NCI-H187 treated with DMSO at 0.1 percent for 48 hours (cell line): ENCODE measurements around the gene WFDC10B.
"Not testable (repeated sequence)": the region's sequence is repeated elsewhere in the genome, so short reads cannot be mapped to it uniquely, and the experiment has no call there.

Source experiments
- DNase-seq: peaks from one replicate; lab custom pipeline; 2025; lab: John Stamatoyannopoulos, UW

WFDC10B gene

DNA sequence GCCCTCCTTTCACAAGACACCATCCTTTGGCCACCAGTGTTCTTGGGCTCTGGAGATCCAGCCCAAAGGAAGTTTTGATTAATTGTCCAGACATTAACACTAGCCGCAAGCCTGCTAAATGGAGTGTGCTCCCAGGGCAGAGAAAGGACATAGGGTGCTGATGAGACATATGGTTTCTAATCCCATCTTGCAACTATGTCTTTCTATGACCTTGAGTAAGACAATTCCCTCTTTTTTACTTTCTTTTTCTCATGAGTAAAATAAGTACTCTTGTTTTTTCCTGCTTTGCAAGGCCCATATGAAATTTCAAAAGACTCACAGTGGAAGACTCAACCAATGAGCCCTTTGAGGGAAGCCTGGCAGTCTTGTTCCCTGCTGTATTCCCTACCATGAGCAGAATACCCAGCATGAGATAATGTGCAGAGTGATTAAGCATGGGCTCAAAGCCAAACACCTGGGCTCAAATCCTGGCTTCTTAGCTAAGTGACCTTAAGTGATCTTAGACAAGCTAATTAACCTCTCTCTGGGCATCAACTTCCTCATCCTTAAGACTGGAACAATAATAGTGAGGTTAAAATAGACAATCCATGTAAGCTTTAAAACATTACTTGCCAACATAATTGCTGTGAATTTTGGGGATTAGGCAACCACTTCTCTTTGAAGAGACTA, at the start of gene WFDC10B:
Gene WFDC10B, minus strand, starts transcription at position 51 of the 669 bp plus-strand sequence. CDS start 19,027 bp downstream, outside the sequence.
- peak; percentile 30 for DNase-seq

DNA sequence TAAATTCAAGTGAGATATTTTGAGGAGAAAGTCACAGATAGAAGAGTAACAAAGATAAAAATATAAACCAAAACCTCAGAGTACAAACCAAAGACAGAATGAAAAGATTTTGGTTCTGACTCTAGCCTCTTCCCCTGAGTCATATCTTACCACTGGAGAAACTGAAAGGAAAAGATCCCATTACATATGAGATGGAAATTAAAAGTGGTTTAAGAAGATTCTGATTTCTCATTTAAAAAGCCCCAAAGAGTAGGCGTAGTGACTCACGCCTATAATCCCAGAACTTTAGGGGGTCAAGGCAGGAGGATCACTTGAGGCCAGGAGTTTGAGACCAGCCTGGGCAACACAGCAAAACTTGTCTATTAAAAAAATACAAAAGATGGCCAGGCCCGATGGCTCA, 47.9 kb upstream of the WFDC10B start:
- no peak for DNase-seq

DNA sequence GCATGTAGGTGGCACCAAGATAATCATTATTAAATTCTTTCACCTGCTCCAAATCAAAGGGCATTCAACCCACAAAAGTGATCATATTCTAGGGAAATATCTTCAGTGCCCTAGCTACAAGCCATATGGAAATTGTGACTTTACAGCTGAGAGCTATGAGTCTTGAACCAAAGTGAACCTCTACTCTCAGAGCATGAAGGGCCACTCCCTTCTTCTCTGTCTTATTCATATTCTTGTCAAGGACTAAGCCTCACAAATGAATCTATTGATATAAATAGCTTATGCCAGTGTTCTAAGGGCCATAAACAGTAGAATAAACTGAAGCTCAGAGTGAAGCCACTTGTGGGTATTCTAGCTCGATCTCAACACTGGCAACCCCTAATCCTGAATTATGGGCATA, 46.9 kb upstream of the WFDC10B start:
- no peak for DNase-seq

DNA sequence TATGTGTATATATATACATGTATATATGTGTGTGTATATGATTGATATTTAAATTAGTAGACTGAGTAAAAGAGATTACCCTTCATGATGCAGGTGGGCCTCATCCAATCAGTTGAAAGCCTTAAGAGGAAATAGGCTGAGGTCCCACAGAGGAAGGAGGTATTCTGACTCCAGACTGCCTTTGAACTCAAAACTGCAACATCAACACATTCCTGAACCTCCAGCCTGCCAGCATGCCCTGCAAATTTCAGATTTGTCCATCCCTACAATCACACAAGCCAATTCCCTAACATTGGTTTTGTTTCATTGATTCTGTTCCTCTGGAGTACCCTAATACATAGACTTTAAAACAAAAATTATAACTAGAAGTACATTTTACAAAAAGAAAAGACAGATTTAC, 40.2 kb upstream of the WFDC10B start:
- no peak for DNase-seq

DNA sequence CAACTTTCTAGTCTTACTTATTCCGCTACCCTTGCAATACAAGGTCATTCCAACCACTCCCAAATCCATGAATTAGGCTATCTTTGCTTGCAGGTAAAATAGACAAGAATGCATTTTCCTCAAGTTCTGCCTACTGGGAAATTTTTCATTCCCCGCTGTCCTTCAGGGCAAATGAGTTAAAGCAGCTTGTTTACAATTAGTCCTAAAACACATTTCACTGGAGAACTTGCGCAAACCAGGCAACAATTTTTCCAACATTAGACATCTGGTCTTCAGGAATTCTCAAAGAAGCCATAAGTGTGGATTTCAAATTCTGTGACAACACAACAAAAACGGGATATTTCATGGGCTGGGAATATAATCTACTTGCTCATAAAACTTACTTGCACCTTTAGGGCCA, 37.8 kb upstream of the WFDC10B start:
- no peak for DNase-seq

DNA sequence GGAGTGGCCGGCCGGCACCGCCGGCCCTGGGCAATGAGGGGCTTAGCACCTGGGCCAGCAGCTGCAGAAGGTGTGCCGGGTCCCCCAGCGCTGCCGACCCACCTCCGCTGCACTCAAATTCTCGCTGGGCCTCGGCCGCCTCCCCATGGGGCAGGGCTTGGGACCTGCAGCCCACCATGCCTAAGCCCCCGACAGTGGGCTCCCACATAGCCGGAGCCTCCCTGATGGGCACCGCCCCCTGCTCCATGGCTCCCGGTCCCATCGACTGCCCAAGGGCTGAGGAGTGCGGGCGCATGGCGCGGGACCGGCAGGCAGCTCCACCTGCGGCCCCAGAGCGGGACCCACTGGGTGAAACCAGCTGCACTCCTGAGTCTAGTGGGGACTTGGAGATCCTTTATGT, 31.2 kb upstream of the WFDC10B start:
- no peak for DNase-seq

DNA sequence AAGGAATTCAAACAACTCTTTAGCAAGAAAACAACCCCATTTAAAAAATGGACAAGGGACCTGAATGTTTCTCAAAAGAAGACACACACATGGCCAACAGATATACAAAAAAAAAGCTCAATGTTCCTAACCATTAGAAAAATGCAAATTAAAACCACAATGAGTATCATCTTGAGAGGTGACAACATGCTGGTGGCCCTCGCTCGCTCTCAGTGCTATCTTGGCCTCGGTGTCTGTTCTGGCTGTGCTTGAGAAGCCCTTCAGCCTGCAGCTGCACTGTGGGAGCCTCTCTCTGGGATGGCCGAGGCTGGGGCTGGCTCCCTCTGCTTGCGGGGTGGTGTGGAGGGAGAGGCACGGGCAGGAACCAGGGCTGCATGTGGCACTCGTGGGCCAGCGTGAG, 30.7 kb upstream of the WFDC10B start:
- DNase-seq: no peak

DNA sequence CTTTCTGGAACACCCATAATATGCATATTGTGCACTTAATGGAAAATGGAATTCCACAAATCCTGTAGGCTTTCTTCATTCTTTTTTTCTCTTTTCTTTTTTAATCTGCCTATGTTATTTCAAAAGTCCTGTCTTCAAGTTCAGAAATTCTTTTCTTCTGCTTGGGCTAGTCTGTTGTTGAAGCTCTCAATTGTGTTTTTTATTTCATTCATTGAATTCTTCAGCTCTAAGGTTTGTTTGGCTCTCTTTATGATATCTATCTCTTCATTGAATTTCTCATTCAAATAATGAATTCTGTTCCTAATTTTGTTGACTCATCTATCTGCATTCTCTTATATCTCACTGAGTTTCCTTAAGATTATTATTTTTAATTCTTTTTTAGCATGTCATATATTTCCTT, 27.4 kb upstream of the WFDC10B start:
- DNase-seq: no peak

DNA sequence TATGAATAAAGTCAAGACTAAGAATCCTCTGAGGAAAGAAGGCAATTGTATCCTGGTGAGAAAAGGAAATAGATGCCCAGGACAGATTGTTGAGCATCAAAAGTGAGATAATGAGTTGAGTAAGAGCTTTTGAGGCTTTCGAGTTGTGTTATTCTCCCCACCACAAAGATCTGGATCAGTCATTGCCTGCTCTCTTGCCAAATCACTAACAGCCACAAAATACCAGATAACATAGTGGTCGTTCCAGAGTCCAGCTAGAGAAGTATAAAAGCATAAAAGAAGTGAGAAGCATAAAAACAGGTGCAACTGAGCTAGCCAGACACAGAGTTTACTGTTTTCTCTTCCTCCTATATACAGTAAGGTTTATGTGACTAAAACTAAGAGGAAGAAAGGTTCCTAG, 22.2 kb upstream of the WFDC10B start:
- DNase-seq: no peak

DNA sequence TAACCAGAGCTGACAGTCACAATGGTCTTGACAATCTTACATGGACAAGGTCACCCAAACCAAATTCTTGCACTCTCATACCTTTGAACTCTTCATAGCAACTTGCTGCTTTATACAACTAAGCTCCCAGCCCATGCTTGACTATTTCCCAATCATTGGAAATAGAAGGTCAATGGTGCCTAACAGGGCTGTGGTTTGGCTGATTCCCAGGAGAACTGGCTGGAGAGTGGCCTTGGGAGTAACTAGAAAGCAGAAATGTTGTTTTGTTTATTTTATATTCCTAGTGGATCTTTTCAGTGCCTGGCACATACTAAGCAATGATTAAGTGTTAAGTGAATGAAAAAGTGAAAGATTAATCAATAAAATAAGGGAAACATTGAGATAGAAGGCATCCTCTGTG, 20.3 kb upstream of the WFDC10B start:
- DNase-seq: no peak

DNA sequence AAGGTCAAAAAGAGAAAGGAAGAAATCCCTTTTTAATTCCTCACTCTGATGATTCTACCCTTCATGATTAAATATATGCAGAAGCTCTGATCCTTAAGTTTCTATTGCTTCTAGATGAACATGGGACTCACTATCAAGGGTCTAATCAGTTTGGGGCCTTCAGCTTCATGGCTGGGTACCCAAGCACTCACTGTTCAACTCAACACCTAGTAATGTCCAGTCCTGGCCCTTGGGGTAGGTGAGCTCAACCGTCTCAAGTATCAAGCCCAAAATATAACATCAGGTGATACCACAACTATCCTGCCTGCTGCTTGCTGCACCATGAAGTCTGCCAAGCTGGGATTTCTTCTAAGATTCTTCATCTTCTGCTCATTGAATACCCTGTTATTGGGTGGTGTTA, 17.2 kb upstream of the WFDC10B start, which contains the start of gene SPINT4:
Gene SPINT4, plus strand, starts transcription at position 301 of the 400 bp plus-strand sequence. Its CDS starts 21 bp downstream, at position 322.
- DNase-seq: no peak

DNA sequence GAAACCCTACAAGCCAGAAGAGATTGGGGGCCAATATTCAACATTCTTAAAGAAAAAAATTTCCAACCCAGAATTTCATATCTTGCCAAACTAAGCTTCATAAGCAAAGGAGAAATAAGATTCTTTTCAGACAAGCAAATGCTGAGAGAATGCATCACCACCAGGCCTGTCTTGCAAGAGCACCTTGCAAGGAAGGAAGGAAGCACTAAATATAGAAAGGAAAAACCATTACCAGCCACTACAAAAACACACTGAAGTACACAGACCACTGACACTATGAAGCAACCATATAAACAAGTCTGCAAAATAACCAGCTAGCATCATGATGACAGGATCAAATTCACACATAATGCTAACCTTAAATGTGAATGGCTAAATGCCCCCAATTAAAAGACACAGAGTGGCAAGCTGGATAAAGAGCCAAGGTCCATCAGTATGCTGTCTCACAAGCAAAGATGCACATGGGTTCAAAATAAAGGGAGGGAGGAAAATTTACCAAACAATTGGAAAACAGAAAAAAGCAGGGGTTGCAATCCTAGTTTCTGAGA, 11.4 kb upstream of the WFDC10B start:
- DNase-seq: not testable (repeated sequence)

DNA sequence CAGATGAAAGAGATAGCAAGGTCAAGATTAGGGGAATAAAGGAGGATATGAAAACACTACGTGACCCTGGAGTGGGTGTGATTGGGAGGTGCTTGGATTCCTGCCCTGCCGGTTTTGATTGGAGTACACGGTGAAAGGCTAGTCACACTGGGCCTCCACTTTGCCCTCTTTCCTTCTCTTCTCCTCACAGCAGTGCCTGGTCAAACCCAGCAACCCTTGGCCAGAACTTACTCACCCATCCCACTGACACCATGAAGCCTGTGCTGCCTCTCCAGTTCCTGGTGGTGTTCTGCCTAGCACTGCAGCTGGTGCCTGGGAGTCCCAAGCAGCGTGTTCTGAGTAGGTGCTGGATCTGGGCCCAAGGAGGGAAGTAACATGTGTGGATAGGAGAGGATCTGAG, 2.9 kb downstream of the WFDC10B start, which contains the start of gene WFDC13:
Gene WFDC13, plus strand, starts transcription at position 166 of the 400 bp plus-strand sequence. Its CDS starts 86 bp downstream, at position 252.
- no peak for DNase-seq

DNA sequence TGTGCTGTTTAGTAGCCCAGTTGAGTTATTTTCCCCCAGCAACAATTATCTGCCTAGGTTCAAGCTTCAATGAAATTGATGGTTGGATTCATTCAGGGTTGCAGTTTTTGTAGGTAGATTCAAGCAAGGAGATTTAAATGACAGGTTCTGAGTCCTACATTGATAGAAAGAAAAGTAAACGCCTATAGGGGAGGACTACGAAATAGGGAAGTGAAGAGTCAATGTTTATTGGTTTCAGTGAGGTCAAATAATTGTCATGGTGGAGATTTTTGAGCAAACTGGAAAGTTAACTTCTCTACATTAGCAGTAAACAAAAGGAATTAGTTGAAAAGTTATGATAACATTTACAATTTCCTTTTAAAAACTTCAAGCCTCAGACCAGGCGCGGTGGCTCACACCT, 3.7 kb downstream of the WFDC10B start:
- DNase-seq: no peak

DNA sequence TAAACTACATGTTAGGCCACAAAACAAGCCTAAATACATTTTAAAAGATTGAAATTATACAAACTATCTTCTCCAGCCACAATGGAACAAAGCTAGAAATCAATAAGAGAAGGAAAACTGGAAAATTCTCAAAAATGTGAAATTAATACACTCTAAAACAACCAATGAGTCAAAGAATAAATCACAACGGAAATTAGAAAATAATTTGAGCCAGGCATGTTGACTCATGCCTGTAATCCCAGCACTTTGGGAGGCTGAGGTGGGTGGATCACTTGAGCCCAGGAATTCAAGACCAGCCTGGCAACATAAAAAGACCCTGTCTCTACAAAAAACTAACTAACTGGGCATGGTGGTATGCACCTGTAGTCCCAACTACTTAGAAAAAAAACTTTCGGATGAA, 9.3 kb downstream of the WFDC10B start:
- no peak for DNase-seq

DNA sequence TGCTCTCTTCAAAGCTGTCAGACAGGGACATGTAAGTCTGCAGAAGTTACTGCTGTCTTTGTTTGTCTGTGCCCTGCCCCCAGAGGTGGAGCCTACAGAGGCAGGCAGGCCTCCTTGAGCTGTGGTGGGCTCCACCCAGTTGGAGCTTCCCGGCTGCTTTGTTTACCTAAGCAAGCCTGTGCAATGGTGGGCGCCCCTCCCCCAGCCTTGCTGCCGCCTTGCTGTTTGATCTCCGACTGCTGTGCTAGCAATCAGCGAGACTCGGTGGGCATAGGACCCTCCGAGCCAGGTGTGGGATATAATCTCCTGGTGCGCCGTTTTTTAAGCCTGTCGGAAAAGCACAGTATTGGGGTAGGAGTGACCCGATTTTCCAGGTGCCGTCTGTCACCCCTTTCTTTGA, 11.5 kb downstream of the WFDC10B start:
- DNase-seq: not testable (repeated sequence)

DNA sequence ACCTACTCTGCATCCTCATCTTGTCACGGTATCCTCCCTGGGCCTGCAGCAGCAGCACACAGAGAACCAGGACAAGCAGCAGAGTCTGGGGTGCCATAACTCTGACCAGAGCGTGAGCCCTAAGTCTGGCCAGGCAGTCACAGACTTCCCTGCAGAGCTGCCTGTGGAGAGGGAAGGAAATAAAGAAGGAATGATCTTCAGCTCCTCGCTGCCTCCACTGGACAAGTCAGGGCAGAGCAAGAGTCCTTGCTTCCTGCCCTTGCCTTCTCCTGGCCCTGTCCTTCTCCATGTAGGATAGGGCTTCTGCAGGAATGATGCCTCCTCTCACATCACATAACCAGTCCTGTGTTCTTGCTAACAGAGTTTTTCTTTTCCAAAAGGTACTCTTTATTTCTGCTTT, 18.9 kb downstream of the WFDC10B start:
- no peak for DNase-seq

DNA sequence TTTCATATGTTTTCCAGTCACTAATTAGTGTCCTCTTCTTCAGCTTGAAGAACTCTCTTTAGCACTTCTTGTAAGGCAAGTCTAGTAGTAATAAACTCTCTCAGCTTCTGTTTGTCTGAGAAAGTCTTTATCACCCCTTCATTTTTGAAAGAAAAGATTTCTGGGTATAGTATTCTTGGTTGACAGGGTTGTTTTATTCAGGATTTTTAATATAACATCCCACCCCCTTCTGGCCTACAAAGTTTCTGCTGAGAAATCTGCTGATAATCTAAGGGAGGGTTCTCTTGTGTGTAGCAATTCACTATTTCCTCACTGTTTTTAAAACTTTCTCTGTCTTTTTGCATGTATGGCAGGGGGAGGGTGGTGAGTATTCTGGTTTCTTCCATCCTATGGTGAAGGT, 25.2 kb downstream of the WFDC10B start:
- no peak for DNase-seq

DNA sequence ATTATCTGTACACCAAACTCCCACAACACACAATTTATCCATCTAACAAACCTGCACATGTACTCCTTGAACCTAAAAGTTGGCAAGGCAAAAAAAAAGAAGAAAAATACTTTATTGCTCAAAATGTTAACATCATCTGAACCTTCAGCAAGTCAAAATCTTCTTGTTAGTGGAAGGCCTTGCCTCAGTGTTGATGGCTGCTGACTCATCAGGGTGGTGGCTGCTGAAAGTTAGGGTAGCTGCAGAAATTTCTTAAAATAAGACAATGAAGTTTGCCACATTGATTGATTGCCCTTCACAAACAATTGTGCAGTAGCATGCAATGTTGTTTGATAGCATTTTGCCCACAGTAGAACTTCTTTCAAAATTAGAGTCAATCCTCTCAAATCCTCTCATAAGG, 32.1 kb downstream of the WFDC10B start:
- DNase-seq: no peak

DNA sequence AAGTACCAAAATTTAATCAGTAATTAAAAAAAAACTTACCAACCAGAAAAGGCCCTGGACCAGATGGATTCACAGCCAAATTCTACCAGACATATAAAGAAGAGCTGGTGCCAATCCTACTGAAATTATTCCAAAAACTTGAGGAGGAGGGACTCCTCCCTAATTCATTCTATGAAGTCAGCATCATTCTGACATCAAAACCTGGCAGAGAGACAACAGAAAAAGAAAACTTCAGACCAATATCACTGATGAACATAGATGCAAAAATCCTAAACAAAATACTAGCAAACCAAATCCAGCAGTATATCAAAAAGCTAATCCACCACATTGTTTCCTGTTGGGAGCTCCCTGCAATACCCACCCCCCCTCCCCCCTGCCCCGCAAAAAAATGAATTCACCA, 34.7 kb downstream of the WFDC10B start, which contains the start of gene WFDC11:
Gene WFDC11, minus strand, starts transcription at position 101 of the 400 bp plus-strand sequence. CDS start 19,639 bp downstream, outside the sequence.
- DNase-seq: no peak

DNA sequence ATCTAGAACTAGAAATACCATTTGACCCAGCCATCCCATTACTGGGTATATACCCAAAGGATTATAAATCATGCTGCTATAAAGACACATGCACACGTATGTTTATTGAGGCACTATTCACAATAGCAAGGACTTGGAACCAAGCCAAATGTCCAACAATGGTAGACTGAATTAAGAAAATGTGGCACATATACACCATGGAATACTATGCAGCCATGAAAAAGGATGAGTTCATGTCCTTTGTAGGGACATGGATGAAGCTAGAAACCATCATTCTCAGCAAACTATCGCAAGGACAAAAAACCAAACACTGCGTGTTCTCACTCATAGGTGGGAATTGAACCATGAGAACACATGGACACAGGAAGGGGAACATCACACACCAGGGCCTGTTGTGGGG, 47.8 kb downstream of the WFDC10B start:
- DNase-seq: not testable (repeated sequence)

DNA sequence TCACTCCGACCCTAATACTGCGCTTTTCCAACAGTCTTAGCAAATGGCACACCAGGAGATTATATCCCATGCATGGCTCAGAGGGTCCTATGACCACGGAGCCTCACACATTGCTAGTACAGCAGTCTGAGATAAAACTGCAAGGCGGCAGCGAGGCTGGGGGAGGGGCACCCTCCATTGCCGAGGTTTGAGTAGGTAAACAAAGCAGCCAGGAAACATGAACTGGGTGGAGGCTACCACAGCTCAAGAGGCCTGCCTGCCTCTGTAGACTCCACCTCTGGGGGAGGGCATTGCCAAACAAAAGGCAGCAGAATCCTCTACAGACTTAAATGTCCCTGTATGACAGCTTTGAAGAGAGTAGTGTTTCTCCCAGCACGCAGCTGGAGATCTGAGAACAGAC, 53.1 kb downstream of the WFDC10B start:
- DNase-seq: not testable (repeated sequence)

DNA sequence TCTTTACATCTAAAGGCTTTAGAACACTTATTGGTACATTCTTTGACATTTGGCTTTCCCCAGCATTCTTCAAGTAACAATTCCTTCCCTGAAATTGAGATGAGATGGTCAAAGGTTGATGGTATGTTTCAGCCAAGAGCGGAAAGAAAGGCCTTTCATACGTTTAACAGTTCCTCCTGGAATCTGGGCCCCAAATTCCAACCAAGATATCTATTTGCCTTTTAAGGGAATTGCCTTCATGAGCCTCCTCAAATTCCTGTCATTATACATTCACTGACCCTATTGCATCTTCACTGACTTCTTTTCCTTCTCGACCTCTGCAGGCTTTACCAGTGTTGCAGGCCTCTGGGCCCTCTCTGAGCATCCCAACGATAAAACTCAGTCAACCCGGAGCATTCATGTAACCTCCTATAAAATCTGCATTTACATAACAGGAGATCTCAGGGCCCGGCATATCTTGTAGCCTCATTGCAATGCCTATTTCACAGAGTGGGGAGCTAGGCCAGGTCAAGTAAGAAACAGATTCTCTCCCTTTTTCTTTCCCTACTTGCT, 55.4 kb downstream of the WFDC10B start:
- no peak for DNase-seq
